ENCODE measurements around the gene ZSWIM6. TPM values are rescaled to one million over a fixed set of nuclear protein-coding genes. Genes with fewer than 3 reads are reported as not detected.

ZSWIM6 gene
- total RNA-seq, 2 donors from 2014 or later = 3.2 to 4.9 TPM

- no peak overlapping the region for H3K27ac Mint-ChIP-seq
- no peak for ATAC-seq (replicated peaks)
- peaks cover 10% of the 10 kb centered on the region for H3K4me1 Mint-ChIP-seq
- H3K9me3 Mint-ChIP-seq = peaks cover 3% of the 10 kb centered on the region
- H3K4me3 Mint-ChIP-seq = no peak overlapping the region
- no peaks in the 10 kb centered on the region for H3K27me3 Mint-ChIP-seq
- H3K36me3 Mint-ChIP-seq (ENCODE audit: low read depth) = peaks cover 64% of the 10 kb centered on the region
Measured at GRCh38 chr5:61532983-61533382, 200.9 kb downstream of the ZSWIM6 start.

- Mint-ChIP-seq H3K27me3 (no peaks in the 10 kb centered on the region), H3K4me1 (peaks cover 10% of the 10 kb centered on the region), H3K27ac (no peak overlapping the region), H3K36me3 (ENCODE audit: low read depth) (peaks cover 73% of the 10 kb centered on the region), H3K9me3 (peaks cover 3% of the 10 kb centered on the region), H3K4me3 (no peak overlapping the region)
- peak; percentile 82 for ATAC-seq (replicated peaks)
Measured at GRCh38 chr5:61534481-61535267, 202.6 kb downstream of the ZSWIM6 start.

- no peak overlapping the region for H3K4me3 Mint-ChIP-seq
- ATAC-seq (replicated peaks) = no peak
- peaks cover 10% of the 10 kb centered on the region for H3K4me1 Mint-ChIP-seq
- H3K36me3 Mint-ChIP-seq (ENCODE audit: low read depth) = peaks cover 73% of the 10 kb centered on the region
- H3K9me3 Mint-ChIP-seq = peaks cover 3% of the 10 kb centered on the region
- H3K27me3 Mint-ChIP-seq = no peaks in the 10 kb centered on the region
- no peak overlapping the region for H3K27ac Mint-ChIP-seq
Measured at GRCh38 chr5:61535828-61536227, 203.8 kb downstream of the ZSWIM6 start.

- no peak for ATAC-seq (replicated peaks)
- Mint-ChIP-seq H3K9me3 (peaks cover 3% of the 10 kb centered on the region), H3K27me3 (no peaks in the 10 kb centered on the region)
Measured at GRCh38 chr5:61536922-61537321, 204.9 kb downstream of the ZSWIM6 start.

GRCh38 chr5:61538722-61539501, 206.9 kb downstream of the ZSWIM6 start:
- Mint-ChIP-seq H3K4me3 (no peak overlapping the region), H3K27me3 (no peaks in the 10 kb centered on the region), H3K27ac (peak overlapping the region; percentile 25), H3K4me1 (peaks cover 4% of the 10 kb centered on the region), H3K36me3 (ENCODE audit: low read depth) (peaks cover 77% of the 10 kb centered on the region), H3K9me3 (peaks cover 3% of the 10 kb centered on the region)
- no peak for ATAC-seq (replicated peaks)

More at GRCh38 chr5:61536922-61537321, 204.9 kb downstream of the ZSWIM6 start:
- Mint-ChIP-seq H3K27ac (no peak overlapping the region), H3K4me3 (no peak overlapping the region), H3K36me3 (ENCODE audit: low read depth) (peaks cover 73% of the 10 kb centered on the region), H3K4me1 (peaks cover 10% of the 10 kb centered on the region)

- Mint-ChIP-seq H3K9me3 (no peaks in the 10 kb centered on the region), H3K4me3 (no peak overlapping the region), H3K36me3 (ENCODE audit: low read depth) (peaks cover 16% of the 10 kb centered on the region), H3K4me1 (no peaks in the 10 kb centered on the region), H3K27me3 (no peaks in the 10 kb centered on the region), H3K27ac (no peak overlapping the region)
- no peak for ATAC-seq (replicated peaks)
Measured at GRCh38 chr5:61549530-61549929, 217.5 kb downstream of the ZSWIM6 start.

DNA sequence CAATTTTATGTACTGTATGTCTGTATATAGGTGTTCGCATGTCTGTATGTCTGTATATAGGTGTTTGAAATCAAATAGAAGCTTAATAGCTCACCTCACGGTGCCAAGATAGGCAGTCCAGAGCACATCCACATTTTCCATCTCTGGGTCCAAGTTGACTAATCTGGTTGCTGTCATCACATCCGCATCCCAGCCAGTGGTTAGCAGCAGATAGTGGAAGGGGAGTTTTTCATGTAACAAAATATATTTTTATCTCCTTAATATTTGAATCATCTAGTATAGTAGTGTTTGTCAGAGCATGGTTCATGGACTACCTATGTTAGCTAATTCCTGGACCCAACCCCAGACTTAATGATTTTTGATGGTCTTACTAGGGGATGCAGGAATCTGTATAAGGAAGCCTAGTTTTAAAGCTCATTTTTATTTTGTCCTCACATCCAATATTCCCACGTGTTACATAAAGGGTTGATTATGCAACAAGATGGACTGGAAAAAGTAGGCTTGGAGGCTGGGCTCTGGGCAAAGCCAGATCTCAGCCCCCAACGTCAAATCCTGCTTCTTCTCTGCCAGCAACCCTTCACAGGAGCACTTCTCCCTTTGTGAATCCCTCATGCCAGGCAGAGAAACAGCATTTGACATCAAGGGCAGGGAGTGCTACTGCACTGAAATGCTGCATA, 219.7 kb downstream of the ZSWIM6 start:
- Mint-ChIP-seq H3K27me3 (peaks cover 4% of the 10 kb centered on the region), H3K4me3 (no peak overlapping the region), H3K27ac (no peak overlapping the region), H3K36me3 (ENCODE audit: low read depth) (no peaks in the 10 kb centered on the region), H3K9me3 (no peaks in the 10 kb centered on the region), H3K4me1 (no peaks in the 10 kb centered on the region)
- ATAC-seq (replicated peaks) = no peak

DNA sequence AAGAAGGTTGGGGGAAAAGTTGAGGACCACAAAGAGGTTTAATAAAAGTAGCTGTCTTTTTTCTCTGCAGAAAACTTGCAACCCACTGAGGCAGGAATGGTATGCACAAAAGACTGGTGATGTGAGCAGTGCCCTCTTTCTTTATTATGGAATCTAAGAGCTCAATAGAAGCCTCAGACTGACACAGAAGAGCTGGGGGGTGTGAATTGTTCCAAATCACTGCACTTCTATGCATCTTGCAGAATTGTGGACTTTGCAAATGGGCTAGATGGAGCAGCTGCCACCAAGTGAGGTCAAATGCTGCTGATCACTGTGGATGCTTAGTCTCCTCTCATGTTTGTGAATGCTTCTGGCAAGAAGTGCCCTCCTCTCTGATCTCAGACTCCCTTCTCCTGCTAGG, 227.1 kb downstream of the ZSWIM6 start:
- H3K4me1 Mint-ChIP-seq = no peaks in the 10 kb centered on the region
- no peak overlapping the region for H3K27ac Mint-ChIP-seq
- ATAC-seq (replicated peaks) = no peak
- H3K4me3 Mint-ChIP-seq = no peak overlapping the region
- no peaks in the 10 kb centered on the region for H3K9me3 Mint-ChIP-seq
- peaks cover 8% of the 10 kb centered on the region for H3K27me3 Mint-ChIP-seq
- H3K36me3 Mint-ChIP-seq (ENCODE audit: low read depth) = no peaks in the 10 kb centered on the region

DNA sequence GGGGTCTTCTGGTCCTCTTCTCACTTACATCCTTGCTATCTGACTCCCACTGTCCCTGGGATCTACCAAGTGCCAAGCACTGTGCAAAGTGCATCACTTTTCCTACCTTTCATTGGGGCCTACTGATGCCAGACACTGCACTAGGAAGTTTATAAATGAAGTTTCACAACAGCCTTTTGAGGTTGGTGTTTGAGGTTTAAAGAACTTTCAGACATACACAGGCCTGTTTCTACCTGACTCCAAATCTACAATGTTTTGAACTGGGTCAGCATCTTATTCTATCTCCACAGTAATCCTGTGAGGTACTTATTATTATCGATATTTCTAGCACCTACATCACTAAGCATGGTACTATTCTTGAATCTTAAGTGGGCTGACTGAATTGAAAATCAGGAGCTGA, 227.7 kb downstream of the ZSWIM6 start:
- H3K4me3 Mint-ChIP-seq = no peak overlapping the region
- no peaks in the 10 kb centered on the region for H3K9me3 Mint-ChIP-seq
- H3K4me1 Mint-ChIP-seq = no peaks in the 10 kb centered on the region
- peaks cover 8% of the 10 kb centered on the region for H3K27me3 Mint-ChIP-seq
- no peak for ATAC-seq (replicated peaks)
- H3K27ac Mint-ChIP-seq = no peak overlapping the region
- H3K36me3 Mint-ChIP-seq (ENCODE audit: low read depth) = no peaks in the 10 kb centered on the region

- Mint-ChIP-seq H3K4me3 (no peak overlapping the region), H3K36me3 (ENCODE audit: low read depth) (no peaks in the 10 kb centered on the region), H3K27ac (no peak overlapping the region), H3K27me3 (no peaks in the 10 kb centered on the region), H3K4me1 (no peaks in the 10 kb centered on the region), H3K9me3 (no peaks in the 10 kb centered on the region)
- ATAC-seq (replicated peaks) = no peak
Measured at GRCh38 chr5:61563401-61563800, 231.3 kb downstream of the ZSWIM6 start.

GRCh38 chr5:61567337-61567736, 235.3 kb downstream of the ZSWIM6 start:
- Mint-ChIP-seq H3K4me1 (no peaks in the 10 kb centered on the region), H3K4me3 (no peak overlapping the region), H3K27ac (no peak overlapping the region), H3K36me3 (ENCODE audit: low read depth) (no peaks in the 10 kb centered on the region), H3K9me3 (no peaks in the 10 kb centered on the region), H3K27me3 (no peaks in the 10 kb centered on the region)
- ATAC-seq (replicated peaks) = no peak

GRCh38 chr5:61569353-61569752, 237.3 kb downstream of the ZSWIM6 start:
- no peak for ATAC-seq (replicated peaks)
- no peaks in the 10 kb centered on the region for H3K27me3 Mint-ChIP-seq
- no peaks in the 10 kb centered on the region for H3K36me3 Mint-ChIP-seq (ENCODE audit: low read depth)
- no peak overlapping the region for H3K27ac Mint-ChIP-seq
- no peak overlapping the region for H3K4me3 Mint-ChIP-seq
- no peaks in the 10 kb centered on the region for H3K4me1 Mint-ChIP-seq
- no peaks in the 10 kb centered on the region for H3K9me3 Mint-ChIP-seq

- H3K27ac Mint-ChIP-seq = no peak overlapping the region
- H3K9me3 Mint-ChIP-seq = no peaks in the 10 kb centered on the region
- H3K36me3 Mint-ChIP-seq (ENCODE audit: low read depth) = no peaks in the 10 kb centered on the region
- ATAC-seq (replicated peaks) = no peak
- H3K27me3 Mint-ChIP-seq = no peaks in the 10 kb centered on the region
- H3K4me3 Mint-ChIP-seq = no peak overlapping the region
- H3K4me1 Mint-ChIP-seq = no peaks in the 10 kb centered on the region
Measured at GRCh38 chr5:61570767-61571166, 238.7 kb downstream of the ZSWIM6 start.

- no peaks in the 10 kb centered on the region for H3K9me3 Mint-ChIP-seq
- H3K27me3 Mint-ChIP-seq = no peaks in the 10 kb centered on the region
- no peak overlapping the region for H3K27ac Mint-ChIP-seq
- no peak for ATAC-seq (replicated peaks)
- H3K36me3 Mint-ChIP-seq (ENCODE audit: low read depth) = no peaks in the 10 kb centered on the region
- no peaks in the 10 kb centered on the region for H3K4me1 Mint-ChIP-seq
- H3K4me3 Mint-ChIP-seq = no peak overlapping the region
Measured at GRCh38 chr5:61572959-61573358, 240.9 kb downstream of the ZSWIM6 start.
